Panc1 (cell line): ENCODE data around the gene TRAPPC2L. TPM values are rescaled to one million over a fixed set of nuclear protein-coding genes. Genes with fewer than 3 reads are reported as not detected.

ENCODE experiments used
- ATAC-seq: fragments of 200-7000 bp; cut with Tn5 transposase; 2 replicates; pipeline ENCODE4 v1.9.1; 2020; ENCODE audit warnings: mild to moderate bottlenecking, moderate library complexity
- BruUV-seq: library from RNA; stranded (reverse); fragments of 400-500 nt; replicated peaks from 2 replicates; lab custom pipeline; 2021; lab: Mats Ljungman, UMichigan
- CTCF ChIA-PET: fragments of 300-600 bp; sonication (Branson Sonifier 250); formaldehyde crosslinking; loops from one replicate; lab custom pipeline; 2022; ENCODE audit warnings: antibody characterized with exemption; lab: Charles Lee
- POLR2A ChIA-PET: fragments of 300-600 bp; sonication (Branson Sonifier 250); formaldehyde crosslinking; loops from one replicate; lab custom pipeline; 2022; ENCODE audit warnings: antibody characterized with exemption; lab: Charles Lee
- DNase-seq: peaks from one replicate; pipeline ENCODE4 v3.0.0-alpha.2; 2010; ENCODE audit warnings: low read depth, low spot score
- H3K27ac ChIP-seq: 2 replicates; pipeline ENCODE4 v1.5.1; 2011; ENCODE audit warnings: mild to moderate bottlenecking, low read length, inconsistent platforms
- H3K27me3 ChIP-seq: fragments of 200-500 bp; sonication (Bioruptor generic); 2 replicates; pipeline ENCODE4 v1.6.0; 2014; ENCODE audit warnings: low read length, inconsistent platforms; ENCODE audit not compliant: control insufficient read depth, insufficient read depth
- H3K36me3 ChIP-seq: fragments of 200-500 bp; sonication (Bioruptor generic); 2 replicates; pipeline ENCODE4 v1.5.1; 2014; ENCODE audit warnings: inconsistent platforms, mild to moderate bottlenecking, low read length, moderate library complexity; ENCODE audit not compliant: control insufficient read depth, insufficient read depth
- H3K4me1 ChIP-seq: 2 replicates; pipeline ENCODE4 v1.5.1; 2011; ENCODE audit warnings: inconsistent platforms, mild to moderate bottlenecking, low read length, moderate library complexity; ENCODE audit not compliant: control insufficient read depth, insufficient read depth
- H3K4me3 ChIP-seq, 2 experiments: 2 replicates each; pipeline ENCODE4 v1.5.1; 2011 to 2012; ENCODE audit warnings: low read depth in 2 of 2, low read length in 2 of 2, mild to moderate bottlenecking in 2 of 2, inconsistent platforms in 1 of 2, moderate library complexity in 1 of 2
- H3K9me3 ChIP-seq: fragments of 200-500 bp; sonication (Bioruptor generic); 2 replicates; pipeline ENCODE4 v1.5.1; 2014; ENCODE audit warnings: low read depth, mild to moderate bottlenecking, inconsistent platforms, low read length, moderate library complexity; ENCODE audit not compliant: control insufficient read depth, insufficient read depth
- CTCF ChIP-seq: fragments of 450-650 bp; IDR thresholded peaks from 2 replicates; pipeline ENCODE4 v1.5.1; 2017; ENCODE audit warnings: mild to moderate bottlenecking
- POLR2AphosphoS5 ChIP-seq: IDR thresholded peaks from 2 replicates; pipeline ENCODE4 v1.6.1; 2012; ENCODE audit warnings: mild to moderate bottlenecking, low read depth, low read length, moderate library complexity
- REST ChIP-seq, 2 experiments: IDR thresholded peaks; 2 replicates each; pipeline ENCODE4 v1.6.1; 2011 to 2012; ENCODE audit warnings: low read depth in 2 of 2, control low read depth in 1 of 2, low read length in 1 of 2, mild to moderate bottlenecking in 1 of 2, moderate library complexity in 1 of 2; ENCODE audit not compliant: insufficient read depth in 1 of 2
- SIN3A ChIP-seq: IDR thresholded peaks from 2 replicates; pipeline ENCODE4 v1.6.1; 2012; ENCODE audit warnings: low read depth, mild to moderate bottlenecking, low read length, moderate library complexity, borderline replicate concordance; ENCODE audit not compliant: insufficient read depth
- TCF7L2 ChIP-seq: IDR thresholded peaks from 2 replicates; pipeline ENCODE4 v1.6.1; 2011; ENCODE audit warnings: mild to moderate bottlenecking, low read depth, low read length, inconsistent platforms
- in situ Hi-C: cut with HindIII; loops from 2 replicates; pipeline ENCODE4 v1.10.0; 2016; ENCODE audit warnings: low sequenced_read_pairs, low pct_unique_long_range_greater_than_20kb
- intact Hi-C: fragments of 100-400 bp; cut with micrococcal nuclease; formaldehyde crosslinking; loops from one replicate; pipeline ENCODE4 v1.10.0; 2022; ENCODE audit not compliant: unreplicated experiment
- total RNA-seq: library from RNA; stranded (reverse); gene quantifications from one replicate; pipeline ENCODE4 v1.2.1, GENCODE V29; 2021; ENCODE audit not compliant: unreplicated experiment

The TRAPPC2L gene
- total RNA-seq, 1 experiment from 2014 or later = 73.8 TPM

GRCh38 chr16:88833086-88833485 is 23.8 kb upstream of the TRAPPC2L start:
- no peaks in the 10 kb centered on the region for H3K9me3 ChIP-seq
- no TSS peak for BruUV-seq
- no peak for TF ChIP-seq CTCF
- no peak for TF ChIP-seq SIN3A
- no peak for TF ChIP-seq TCF7L2
- no peak for TF ChIP-seq POLR2AphosphoS5
- no peak for TF ChIP-seq REST (IDR thresholded peaks at IDR 0.05; ENCODE audit: insufficient read depth in 1 of 2, low read depth in 2 of 2, low read length in 1 of 2)
- POLR2A ChIA-PET = interaction anchor here (0.6 kb wide), 1 partner anchor 103 kb away, joined by 10 read pairs; no protein-coding TSS in a partner anchor
- in situ Hi-C loops = no loop called here
- H3K27me3 ChIP-seq = no peaks in the 10 kb centered on the region
- no peaks in the 10 kb centered on the region for H3K4me1 ChIP-seq
- H3K36me3 ChIP-seq = peaks cover 2% of the 10 kb centered on the region; the same call in 1 of the 2 replicates
- DNase-seq (no peak), ATAC-seq (no peak)
- CTCF ChIA-PET = no interaction called here
- no peak overlapping the region for H3K4me3 ChIP-seq
- intact Hi-C loops = no loop called here
- H3K27ac ChIP-seq = no peak overlapping the region

- H3K9me3 ChIP-seq = no peaks in the 10 kb centered on the region
- CTCF ChIA-PET = no interaction called here
Measured at GRCh38 chr16:88834670-88835069, 22.3 kb upstream of the TRAPPC2L start.

GRCh38 chr16:88835383-88835782 is 21.5 kb upstream of the TRAPPC2L start:
- in situ Hi-C loops = no loop called here
- ChIA-PET POLR2A (no interaction called here), CTCF (no interaction called here)

More at GRCh38 chr16:88834670-88835069, 22.3 kb upstream of the TRAPPC2L start:
- POLR2A ChIA-PET = no interaction called here
- H3K27ac ChIP-seq = no peak overlapping the region
- no peak for TF ChIP-seq TCF7L2
- intact Hi-C loops = no loop called here
- BruUV-seq = no TSS peak
- no peaks in the 10 kb centered on the region for H3K4me1 ChIP-seq
- no peak overlapping the region for H3K4me3 ChIP-seq
- H3K36me3 ChIP-seq = peaks cover 2% of the 10 kb centered on the region; the same call in 1 of the 2 replicates
- H3K27me3 ChIP-seq = no peaks in the 10 kb centered on the region
- DNase-seq (no peak), ATAC-seq (no peak)
- in situ Hi-C loops = no loop called here

More at GRCh38 chr16:88835383-88835782, 21.5 kb upstream of the TRAPPC2L start:
- intact Hi-C loops = no loop called here
- no peak for ATAC-seq
- DNase-seq = no peak
- H3K9me3 ChIP-seq = no peaks in the 10 kb centered on the region
- H3K4me3 ChIP-seq = no peak overlapping the region
- no peaks in the 10 kb centered on the region for H3K4me1 ChIP-seq
- TF ChIP-seq TCF7L2 (no peak), SIN3A (no peak), POLR2AphosphoS5 (no peak), CTCF (no peak), REST (IDR thresholded peaks at IDR 0.05; ENCODE audit: insufficient read depth in 1 of 2, low read depth in 2 of 2, low read length in 1 of 2) (no peak)
- peaks cover 2% of the 10 kb centered on the region; the same call in 1 of the 2 replicates for H3K36me3 ChIP-seq
- H3K27me3 ChIP-seq = no peaks in the 10 kb centered on the region
- no peak overlapping the region for H3K27ac ChIP-seq
- BruUV-seq = no TSS peak
